Measurements from ENCODE around the gene GPC3.

GRCh38 chrX:133781174-133781573, 204.2 kb downstream of the GPC3 start:
- TF ChIP-seq CTCF (IDR thresholded peaks at IDR 0.05) (no peak), POLR2A (IDR thresholded peaks at IDR 0.05) (no peak)

All from thyroid gland (tissue), 4 donors.